Measurements from ENCODE around the gene LCE1D. TPM values are rescaled to one million over a fixed set of nuclear protein-coding genes. Genes with fewer than 3 reads are reported as not detected.

LCE1D gene
- not detected for total RNA-seq (ENCODE audit: unreplicated experiment)
- long read RNA-seq = 0 reads

- no peak within 1 kb of the TSS for H3K27ac Mint-ChIP-seq (ENCODE audit: unreplicated experiment)
- no peak for TF ChIP-seq CTCF (IDR thresholded peaks at IDR 0.05; ENCODE audit: partially characterized antibody, unreplicated experiment)
Measured at GRCh38 chr1:152796421-152796820, at the start of gene LCE1D. TSS of gene LCE1D (plus strand) at chr1:152796721. CDS start at chr1:152797795, 1,074 bp downstream.

GRCh38 chr1:152747831-152748230 is 48.7 kb upstream of the LCE1D start:
- H3K36me3 Mint-ChIP-seq (ENCODE audit: unreplicated experiment) = no peaks in the 10 kb centered on the region
- H3K27ac Mint-ChIP-seq (ENCODE audit: unreplicated experiment) = no peak overlapping the region
- no peaks in the 10 kb centered on the region for H3K9me3 Mint-ChIP-seq (ENCODE audit: unreplicated experiment)
- no peak for DNase-seq
- H3K27me3 Mint-ChIP-seq (ENCODE audit: unreplicated experiment) = peaks cover 3% of the 10 kb centered on the region
- TF ChIP-seq CTCF (IDR thresholded peaks at IDR 0.05; ENCODE audit: partially characterized antibody, unreplicated experiment) = no peak
- no peaks in the 10 kb centered on the region for H3K4me1 Mint-ChIP-seq (ENCODE audit: low read depth, unreplicated experiment)
- no peak overlapping the region for H3K4me3 Mint-ChIP-seq (ENCODE audit: unreplicated experiment)

More at GRCh38 chr1:152796421-152796820, at the start of gene LCE1D:
- Mint-ChIP-seq H3K36me3 (ENCODE audit: unreplicated experiment) (no peaks in the 10 kb centered on the region), H3K4me3 (ENCODE audit: unreplicated experiment) (no peak within 1 kb of the TSS), H3K9me3 (ENCODE audit: unreplicated experiment) (peaks cover 3% of the 10 kb centered on the region), H3K4me1 (ENCODE audit: low read depth, unreplicated experiment) (no peaks in the 10 kb centered on the region), H3K27me3 (ENCODE audit: unreplicated experiment) (no peaks in the 10 kb centered on the region)
- DNase-seq = no peak

GRCh38 chr1:152752225-152752624 is 44.3 kb upstream of the LCE1D start:
- no peaks in the 10 kb centered on the region for H3K36me3 Mint-ChIP-seq (ENCODE audit: unreplicated experiment)
- no peak for TF ChIP-seq CTCF (IDR thresholded peaks at IDR 0.05; ENCODE audit: partially characterized antibody, unreplicated experiment)
- no peak overlapping the region for H3K27ac Mint-ChIP-seq (ENCODE audit: unreplicated experiment)
- no peak overlapping the region for H3K4me3 Mint-ChIP-seq (ENCODE audit: unreplicated experiment)
- no peak for DNase-seq
- H3K9me3 Mint-ChIP-seq (ENCODE audit: unreplicated experiment) = no peaks in the 10 kb centered on the region
- no peaks in the 10 kb centered on the region for H3K4me1 Mint-ChIP-seq (ENCODE audit: low read depth, unreplicated experiment)
- no peaks in the 10 kb centered on the region for H3K27me3 Mint-ChIP-seq (ENCODE audit: unreplicated experiment)

- no peaks in the 10 kb centered on the region for H3K4me1 Mint-ChIP-seq (ENCODE audit: low read depth, unreplicated experiment)
- H3K27me3 Mint-ChIP-seq (ENCODE audit: unreplicated experiment) = no peaks in the 10 kb centered on the region
- H3K9me3 Mint-ChIP-seq (ENCODE audit: unreplicated experiment) = no peaks in the 10 kb centered on the region
- no peaks in the 10 kb centered on the region for H3K36me3 Mint-ChIP-seq (ENCODE audit: unreplicated experiment)
- no peak overlapping the region for H3K27ac Mint-ChIP-seq (ENCODE audit: unreplicated experiment)
- H3K4me3 Mint-ChIP-seq (ENCODE audit: unreplicated experiment) = no peak overlapping the region
- no peak for DNase-seq
- TF ChIP-seq CTCF (IDR thresholded peaks at IDR 0.05; ENCODE audit: partially characterized antibody, unreplicated experiment) = no peak
Measured at GRCh38 chr1:152753586-152753985, 42.9 kb upstream of the LCE1D start.

GRCh38 chr1:152756872-152757271 is 39.6 kb upstream of the LCE1D start:
- no peaks in the 10 kb centered on the region for H3K36me3 Mint-ChIP-seq (ENCODE audit: unreplicated experiment)
- H3K27ac Mint-ChIP-seq (ENCODE audit: unreplicated experiment) = no peak overlapping the region
- no peak for TF ChIP-seq CTCF (IDR thresholded peaks at IDR 0.05; ENCODE audit: partially characterized antibody, unreplicated experiment)
- DNase-seq = no peak
- H3K9me3 Mint-ChIP-seq (ENCODE audit: unreplicated experiment) = no peaks in the 10 kb centered on the region
- H3K4me1 Mint-ChIP-seq (ENCODE audit: low read depth, unreplicated experiment) = no peaks in the 10 kb centered on the region
- peaks cover 4% of the 10 kb centered on the region for H3K27me3 Mint-ChIP-seq (ENCODE audit: unreplicated experiment)
- H3K4me3 Mint-ChIP-seq (ENCODE audit: unreplicated experiment) = no peak overlapping the region

All from glutamatergic neuron (in vitro differentiated cells).